ENCODE results near the gene ADRA1B. TPM values are rescaled to one million over a fixed set of nuclear protein-coding genes. Genes with fewer than 3 reads are reported as not detected.

Gene ADRA1B

GRCh38 chr5:160021831-160022446 lies 105.7 kb downstream of the ADRA1B start:
- Histone ChIP-seq H3K4ac (ENCODE audit: low read depth in 1 of 2, low read length in 2 of 2) (no peak overlapping the region), H3K4me1 (ENCODE audit: control insufficient read depth, insufficient read depth, low read depth, low read length) (no peaks in the 10 kb centered on the region), H3K9me3 (ENCODE audit: control insufficient read depth, low read length) (no peaks in the 10 kb centered on the region), H3K27me3 (ENCODE audit: control insufficient read depth in 1 of 2, insufficient read depth in 1 of 2, low read length in 2 of 2) (no peaks in the 10 kb centered on the region), H2BK15ac (ENCODE audit: low read depth, poor library complexity, severe bottlenecking) (no peak overlapping the region), H2BK12ac (ENCODE audit: low read length in 2 of 2) (no peak overlapping the region), H3K9ac (ENCODE audit: low read length) (peak overlapping the region; percentile 16), H3K18ac (ENCODE audit: low read depth in 1 of 2, low read length in 2 of 2) (no peak overlapping the region), H3K79me1 (replicated peaks; ENCODE audit: low read length, poor library complexity, severe bottlenecking) (peaks cover 23% of the 10 kb centered on the region), H3K36me3 (ENCODE audit: control insufficient read depth in 1 of 2, insufficient read depth in 2 of 2, low read depth in 1 of 2, low read length in 2 of 2) (peaks cover 7 to 29% of the 10 kb centered on the region in 2 experiments), H3K23ac (ENCODE audit: low read length in 2 of 2) (no peak overlapping the region), H3K14ac (ENCODE audit: low read length in 2 of 2) (no peak overlapping the region), H3K4me3 (ENCODE audit: insufficient read depth in 1 of 2, low read depth in 1 of 2, low read length in 2 of 2) (no peak overlapping the region), H3K27ac (ENCODE audit: low read length, poor library complexity, severe bottlenecking) (no peak overlapping the region), H4K91ac (ENCODE audit: low read length) (no peak overlapping the region), H4K8ac (ENCODE audit: low read length) (no peak overlapping the region), H2BK120ac (ENCODE audit: low read depth, low read length) (no peak overlapping the region), H2BK5ac (ENCODE audit: low read depth, low read length, poor library complexity, severe bottlenecking) (no peak overlapping the region), H2AK5ac (ENCODE audit: low read length, severe bottlenecking) (no peak overlapping the region), H2AFZ (ENCODE audit: low read depth, low read length) (no peak overlapping the region), H3K4me2 (ENCODE audit: low read length, poor library complexity, severe bottlenecking) (no peak overlapping the region)
- peak; percentile 77 for DNase-seq
- WGBS: 0% methylated on average over 1 of the region's 3 CpGs

Small RNAs within 50 kb of the gene (small RNA-seq; reads per million reads assigned to genes)
- not detected for gene RF00019 (ENCODE audit: low read depth)

Data from mesenchymal stem cell (in vitro differentiated cells and primary cell).